HCT116 (cell line): ENCODE results near the gene PBX1. TPM values are rescaled to one million over a fixed set of nuclear protein-coding genes. Genes with fewer than 3 reads are reported as not detected.

Experiments used
- ATAC-seq: fragments of 200-7000 bp; cut with Tn5 transposase; 2 replicates; pipeline ENCODE4 v1.9.1; 2020; ENCODE audit warnings: mild to moderate bottlenecking, moderate library complexity
- BruUV-seq: library from RNA; stranded (reverse); fragments of 400-500 nt; replicated peaks from 2 replicates; lab custom pipeline; 2021; lab: Mats Ljungman, UMichigan
- CTCF ChIA-PET: fragments of 300-600 bp; sonication (Branson Sonifier 250); formaldehyde crosslinking; loops from one replicate; lab custom pipeline; 2021; ENCODE audit warnings: antibody characterized with exemption; lab: Charles Lee
- POLR2A ChIA-PET: fragments of 300-600, 350-600 bp; sonication (Branson Sonifier 250); formaldehyde crosslinking; loops from one replicate; lab custom pipeline; 2021; ENCODE audit warnings: antibody characterized with exemption; lab: Charles Lee
- RAD21 ChIA-PET, 2 experiments: fragments of 300-600 bp; sonication (Branson Sonifier 250); formaldehyde crosslinking; loops; one replicate each; lab custom pipeline; 2023; ENCODE audit warnings: low total read pairs in 2 of 2; ENCODE audit not compliant: uncharacterized antibody in 2 of 2, unreplicated experiment in 2 of 2, low non-redundant PET in 1 of 2; lab: Charles Lee
- DNase-seq: peaks from one replicate; pipeline ENCODE4 v3.0.0-alpha.2; 2010; ENCODE audit warnings: low read depth, low spot score
- H2AFZ ChIP-seq: fragments of 200-600 bp; shearing (Covaris generic), sonication (generic); 2 replicates; pipeline ENCODE4 v1.6.1; 2017; ENCODE audit warnings: low read depth, mixed run types, mixed read lengths, antibody characterized with exemption, low read length; ENCODE audit not compliant: poor library complexity, severe bottlenecking
- H3K27ac ChIP-seq: 2 replicates; pipeline ENCODE4 v1.5.1; 2012; ENCODE audit warnings: low read depth, low read length
- H3K27me3 ChIP-seq: fragments of 200-600 bp; sonication (generic); 2 replicates; pipeline ENCODE4 v1.6.1; 2016; ENCODE audit warnings: mixed run types, low read length, mixed read lengths; ENCODE audit not compliant: insufficient read depth
- H3K36me3 ChIP-seq, 2 experiments: fragments of 200-500 bp in 1 of 2; fragments of 200-600 bp in 1 of 2; sonication (Bioruptor generic) in 1 of 2; sonication (generic) in 1 of 2; 2 replicates each; pipeline versions ENCODE4 v1.5.1 to v1.6.1; 2014 to 2016; ENCODE audit warnings: low read length in 2 of 2, inconsistent platforms in 1 of 2, mixed read lengths in 1 of 2, mixed run types in 1 of 2; ENCODE audit not compliant: insufficient read depth in 2 of 2, control insufficient read depth in 1 of 2
- H3K4me1 ChIP-seq, 2 experiments: fragments of 200-600 bp in 1 of 2; sonication (generic) in 1 of 2; 2 replicates each; pipeline versions ENCODE4 v1.5.1 to v1.6.1; 2012 to 2017; ENCODE audit warnings: low read length in 2 of 2, inconsistent platforms in 1 of 2, mild to moderate bottlenecking in 1 of 2, mixed read lengths in 1 of 2, mixed run types in 1 of 2, moderate library complexity in 1 of 2; ENCODE audit not compliant: insufficient read depth in 2 of 2, control insufficient read depth in 1 of 2
- H3K4me2 ChIP-seq: fragments of 200-600 bp; sonication (generic); 2 replicates; pipeline ENCODE4 v1.6.1; 2017; ENCODE audit warnings: mixed run types, low read length, mixed read lengths
- H3K4me3 ChIP-seq, 2 experiments: fragments of 200-600 bp in 1 of 2; sonication (generic) in 1 of 2; replicated peaks in 1 of 2; 2 replicates each; pipeline ENCODE4 v1.5.1; 2011 to 2016; ENCODE audit warnings: low read length in 2 of 2, control low read depth in 1 of 2, low read depth in 1 of 2, mild to moderate bottlenecking in 1 of 2, mixed read lengths in 1 of 2, mixed run types in 1 of 2
- H3K79me2 ChIP-seq: fragments of 200-600 bp; sonication (generic); 2 replicates; pipeline ENCODE4 v1.6.1; 2017; ENCODE audit warnings: mild to moderate bottlenecking, mixed run types, low read length, moderate library complexity, mixed read lengths; ENCODE audit not compliant: insufficient read depth
- H3K9ac ChIP-seq: fragments of 200-600 bp; sonication (generic); 2 replicates; pipeline ENCODE4 v1.6.1; 2016; ENCODE audit warnings: low read length, mixed read lengths
- H3K9me2 ChIP-seq: fragments of 200-600 bp; sonication (generic), shearing (Covaris generic); 2 replicates; pipeline ENCODE4 v1.6.1; 2017; ENCODE audit warnings: mixed run types, mild to moderate bottlenecking, moderate library complexity; ENCODE audit not compliant: insufficient read depth
- H3K9me3 ChIP-seq, 2 experiments: fragments of 200-500 bp in 1 of 2; fragments of 200-600 bp in 1 of 2; sonication (Bioruptor generic) in 1 of 2; sonication (generic) in 1 of 2; 2 replicates each; pipeline ENCODE4 v1.6.1; 2014 to 2017; ENCODE audit warnings: low read length in 2 of 2, mixed read lengths in 2 of 2, inconsistent platforms in 1 of 2, low read depth in 1 of 2, mild to moderate bottlenecking in 1 of 2, mixed run types in 1 of 2, moderate library complexity in 1 of 2; ENCODE audit not compliant: control insufficient read depth in 1 of 2, insufficient read depth in 1 of 2
- H4K20me1 ChIP-seq: fragments of 200-600 bp; sonication (generic), shearing (Covaris generic); 2 replicates; pipeline ENCODE4 v1.6.1; 2017; ENCODE audit warnings: mixed run types, mild to moderate bottlenecking, moderate library complexity; ENCODE audit not compliant: insufficient read depth
- EGR1 ChIP-seq: IDR thresholded peaks from 2 replicates; pipeline ENCODE4 v1.6.1; 2012; ENCODE audit warnings: low read depth
- ELF1 ChIP-seq: IDR thresholded peaks from 2 replicates; pipeline ENCODE4 v1.6.1; 2012; ENCODE audit warnings: low read depth, borderline replicate concordance
- EZH2phosphoT487 ChIP-seq: fragments of 200-600 bp; IDR thresholded peaks from 2 replicates; pipeline ENCODE4 v1.6.1; 2018; ENCODE audit warnings: antibody characterized with exemption, borderline replicate concordance
- JUND ChIP-seq: IDR thresholded peaks from 2 replicates; pipeline ENCODE4 v1.6.1; 2012
- SP1 ChIP-seq: IDR thresholded peaks from 2 replicates; pipeline ENCODE4 v1.6.1; 2012; ENCODE audit warnings: low read depth
- SRF ChIP-seq: IDR thresholded peaks from 2 replicates; pipeline ENCODE4 v1.6.1; 2012; ENCODE audit warnings: low read depth
- ZBTB33 ChIP-seq: IDR thresholded peaks from 2 replicates; pipeline ENCODE4 v1.6.1; 2011; ENCODE audit warnings: mild to moderate bottlenecking, low read length, moderate library complexity; ENCODE audit not compliant: insufficient replicate concordance; ENCODE audit errors: extremely low read depth
- ZFX ChIP-seq: fragments of 450-650 bp; IDR thresholded peaks from 2 replicates; pipeline ENCODE4 v1.6.1; 2017
- ZNF274 ChIP-seq: fragments of 200-500 bp; sonication (Bioruptor generic); IDR thresholded peaks from 2 replicates; pipeline ENCODE4 v1.6.1; 2014; ENCODE audit warnings: mild to moderate bottlenecking, low read depth, low read length, inconsistent platforms
- intact Hi-C: fragments of 100-400 bp; cut with micrococcal nuclease; formaldehyde crosslinking; loops from 2 replicates; pipeline ENCODE4 v1.10.0; 2022
- total RNA-seq: library from RNA; stranded (reverse); gene quantifications from one replicate; pipeline ENCODE4 v1.2.1, GENCODE V29; 2021; ENCODE audit not compliant: unreplicated experiment

Gene PBX1
- total RNA-seq, 1 experiment from 2014 or later, result 29.6 TPM

- Histone ChIP-seq H3K36me3 (no peaks in the 10 kb centered on the region), H3K9ac (no peak overlapping the region), H3K9me2 (no peaks in the 10 kb centered on the region), H4K20me1 (no peaks in the 10 kb centered on the region), H3K9me3 (peaks cover 0 to 5% of the 10 kb centered on the region in 2 experiments; a peak in 1 of 4 replicates), H3K27me3 (no peaks in the 10 kb centered on the region), H2AFZ (no peak overlapping the region), H3K79me2 (no peaks in the 10 kb centered on the region), H3K4me3 (no peak overlapping the region), H3K4me1 (peaks cover 15 to 16% of the 10 kb centered on the region in 2 experiments; a peak in 2 of 4 replicates), H3K27ac (no peak overlapping the region), H3K4me2 (no peak overlapping the region)
- no peak for ATAC-seq
- CTCF ChIA-PET, result no interaction called here
- BruUV-seq, result no TSS peak
- no peak for DNase-seq
- RAD21 ChIA-PET, result no interaction called here
- intact Hi-C loops, result no loop called here
- POLR2A ChIA-PET, result no interaction called here
- TF ChIP-seq JUND (no peak), ZFX (no peak), EGR1 (no peak), ZNF274 (no peak), ELF1 (no peak)
Observed at GRCh38 chr1:164667600-164667999, 108.6 kb downstream of the PBX1 start.

- Histone ChIP-seq H3K9me2 (no peaks in the 10 kb centered on the region), H4K20me1 (no peaks in the 10 kb centered on the region), H3K79me2 (no peaks in the 10 kb centered on the region), H3K9ac (no peak overlapping the region), H3K27me3 (no peaks in the 10 kb centered on the region), H2AFZ (no peak overlapping the region), H3K4me2 (no peak overlapping the region), H3K4me1 (peaks cover 14 to 20% of the 10 kb centered on the region in 2 experiments; a peak in 2 of 4 replicates), H3K36me3 (no peaks in the 10 kb centered on the region), H3K27ac (no peak overlapping the region), H3K4me3 (no peak overlapping the region), H3K9me3 (peaks cover 0 to 5% of the 10 kb centered on the region in 2 experiments; a peak in 1 of 4 replicates)
- ATAC-seq (no peak), DNase-seq (no peak)
- RAD21 ChIA-PET, result no interaction called here
- CTCF ChIA-PET, result no interaction called here
- TF ChIP-seq SRF (no peak), SP1 (no peak), JUND (no peak), ZBTB33 (no peak), EZH2phosphoT487 (no peak)
- intact Hi-C loops, result no loop called here
- BruUV-seq, result no TSS peak
- POLR2A ChIA-PET, result no interaction called here
Observed at GRCh38 chr1:164668491-164669400, 109.8 kb downstream of the PBX1 start.
